ENCODE results near the gene CEP76.

- TF ChIP-seq, protein P1, sequence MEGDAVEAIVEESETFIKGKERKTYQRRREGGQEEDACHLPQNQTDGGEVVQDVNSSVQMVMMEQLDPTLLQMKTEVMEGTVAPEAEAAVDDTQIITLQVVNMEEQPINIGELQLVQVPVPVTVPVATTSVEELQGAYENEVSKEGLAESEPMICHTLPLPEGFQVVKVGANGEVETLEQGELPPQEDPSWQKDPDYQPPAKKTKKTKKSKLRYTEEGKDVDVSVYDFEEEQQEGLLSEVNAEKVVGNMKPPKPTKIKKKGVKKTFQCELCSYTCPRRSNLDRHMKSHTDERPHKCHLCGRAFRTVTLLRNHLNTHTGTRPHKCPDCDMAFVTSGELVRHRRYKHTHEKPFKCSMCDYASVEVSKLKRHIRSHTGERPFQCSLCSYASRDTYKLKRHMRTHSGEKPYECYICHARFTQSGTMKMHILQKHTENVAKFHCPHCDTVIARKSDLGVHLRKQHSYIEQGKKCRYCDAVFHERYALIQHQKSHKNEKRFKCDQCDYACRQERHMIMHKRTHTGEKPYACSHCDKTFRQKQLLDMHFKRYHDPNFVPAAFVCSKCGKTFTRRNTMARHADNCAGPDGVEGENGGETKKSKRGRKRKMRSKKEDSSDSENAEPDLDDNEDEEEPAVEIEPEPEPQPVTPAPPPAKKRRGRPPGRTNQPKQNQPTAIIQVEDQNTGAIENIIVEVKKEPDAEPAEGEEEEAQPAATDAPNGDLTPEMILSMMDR (IDR thresholded peaks at IDR 0.05): no peak
- no peak for TF ChIP-seq POLR2AphosphoS5 (IDR thresholded peaks at IDR 0.05; ENCODE audit: low read depth, low read length)
Observed at GRCh38 chr18:12625241-12625640, 77.3 kb downstream of the CEP76 start.
